HG02840 (cell line): ENCODE data around the gene SH3BP5.

Source experiments
- ATAC-seq: cut with Tn5 transposase; IDR thresholded peaks from one replicate; pipeline ENCODE4 v1.9.1; 2021; ENCODE audit warnings: mild to moderate bottlenecking, moderate library complexity, moderate number of reproducible peaks; ENCODE audit not compliant: unreplicated experiment, low FRiP score

The SH3BP5 gene

DNA sequence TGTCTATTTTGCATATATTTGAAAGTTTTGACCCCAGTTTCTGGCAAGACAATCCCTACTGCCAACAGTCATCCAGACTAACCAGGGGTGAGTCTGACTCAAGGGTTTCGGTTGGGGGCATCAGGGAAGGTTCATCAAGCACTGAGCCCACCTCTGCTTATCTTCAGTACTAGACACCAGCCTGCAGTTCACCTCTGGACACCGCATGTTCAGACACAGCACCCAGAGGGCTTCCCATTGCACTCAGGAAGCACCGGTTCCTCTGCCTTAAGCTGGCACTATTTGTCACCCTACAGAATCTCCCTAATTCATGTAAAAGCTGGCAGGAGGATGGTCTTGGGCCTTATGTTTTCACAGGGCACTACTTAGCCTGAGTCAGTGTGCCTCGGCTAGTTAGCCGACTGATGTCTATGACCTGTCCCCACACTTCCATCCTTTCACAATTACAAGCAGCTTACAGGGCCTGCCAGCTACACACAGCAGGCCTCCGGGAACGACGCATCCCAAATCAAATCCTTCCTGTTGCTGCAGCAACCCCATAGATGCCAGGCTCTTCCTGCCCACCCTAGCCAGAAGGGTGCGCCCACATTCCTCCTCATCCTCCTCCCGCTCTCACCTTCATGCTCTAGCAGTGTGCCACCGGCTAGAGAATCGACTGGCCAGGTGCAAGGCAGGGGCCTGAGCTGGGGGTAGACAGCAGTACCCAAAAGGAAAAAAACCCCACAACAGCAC lies 52.5 kb downstream of the SH3BP5 start:
- no peak for ATAC-seq

DNA sequence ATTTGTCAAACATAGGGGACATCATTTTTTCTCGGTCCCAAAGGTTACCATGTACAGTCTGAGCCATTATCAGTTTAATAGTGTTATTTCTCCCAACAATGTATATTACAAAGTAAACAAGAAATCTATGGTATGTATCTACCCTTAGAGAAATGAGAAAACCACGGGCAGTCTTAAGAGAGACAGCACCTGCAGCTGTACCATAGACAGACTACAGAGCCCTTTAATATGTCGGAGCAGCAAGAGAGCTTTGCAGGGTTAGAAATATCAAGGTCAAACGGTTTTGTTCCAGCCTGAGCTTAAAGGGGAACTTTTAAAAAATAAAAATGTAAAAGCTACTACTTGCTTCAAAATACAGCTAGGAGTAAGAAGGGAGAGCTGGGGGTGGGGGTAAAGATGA lies 53.2 kb downstream of the SH3BP5 start:
- no peak for ATAC-seq

GRCh38 chr3:15277861-15278500 lies 54.4 kb downstream of the SH3BP5 start:
- ATAC-seq: no peak

GRCh38 chr3:15276028-15276724 lies 56.2 kb downstream of the SH3BP5 start:
- ATAC-seq: no peak

DNA sequence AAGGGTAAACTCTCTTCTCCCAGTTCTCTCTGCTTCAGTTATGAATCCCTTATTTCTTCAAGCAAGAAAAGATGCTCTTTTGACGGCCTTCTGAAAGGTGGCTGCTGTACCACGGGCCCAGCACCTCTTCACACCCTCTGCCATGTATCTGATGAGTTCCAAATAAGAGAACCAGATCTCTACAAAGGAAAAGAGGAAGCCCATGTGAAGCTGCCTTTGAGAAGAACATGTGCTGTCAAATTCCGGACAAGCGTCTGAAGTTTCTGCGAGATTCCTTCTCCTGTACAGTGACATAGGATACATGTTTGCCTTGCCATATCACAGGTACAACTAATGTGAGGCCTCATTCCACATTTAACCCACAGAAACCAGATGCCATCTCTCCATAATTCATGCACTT lies 59.2 kb downstream of the SH3BP5 start:
- ATAC-seq: no peak

DNA sequence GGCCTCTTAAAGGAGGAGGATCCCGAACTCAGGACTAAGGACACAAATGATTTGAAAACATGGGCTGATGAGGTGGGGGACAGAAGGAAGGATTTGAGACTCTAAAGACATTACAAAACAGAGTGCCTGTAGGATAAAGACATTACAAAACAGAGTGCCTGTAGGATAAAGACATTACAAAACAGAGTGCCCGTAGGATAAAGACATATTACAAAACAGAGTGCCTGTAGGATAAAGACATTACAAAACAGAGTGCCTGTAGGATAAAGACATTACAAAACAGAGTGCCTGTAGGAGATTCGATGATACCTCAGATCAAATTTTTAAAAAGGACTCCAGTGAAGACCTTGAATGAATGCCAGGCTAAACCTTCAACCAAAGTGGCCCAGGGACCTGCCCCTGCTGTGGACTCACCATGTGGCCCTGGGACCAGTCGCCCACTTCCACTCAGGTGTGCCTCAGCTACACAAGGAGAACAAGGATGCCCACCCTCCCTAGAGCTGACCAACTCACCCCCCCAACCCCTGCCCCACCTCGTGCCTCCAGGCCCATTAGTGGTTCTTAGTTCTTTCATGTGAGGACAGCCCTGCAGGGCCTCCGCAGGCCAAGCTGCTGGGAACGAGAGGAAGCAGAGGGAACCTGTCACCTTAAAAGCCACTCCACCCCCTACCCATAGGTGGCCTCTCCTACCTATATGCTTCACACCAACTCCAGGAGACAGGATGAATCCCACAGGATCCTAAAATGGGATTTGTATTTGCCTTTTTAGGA lies 59.8 kb downstream of the SH3BP5 start:
- ATAC-seq: no peak

- peak; percentile 56 for ATAC-seq
Measured at GRCh38 chr3:15271785-15272381, 60.5 kb downstream of the SH3BP5 start.

GRCh38 chr3:15271030-15271429 lies 61.4 kb downstream of the SH3BP5 start:
- no peak for ATAC-seq

DNA sequence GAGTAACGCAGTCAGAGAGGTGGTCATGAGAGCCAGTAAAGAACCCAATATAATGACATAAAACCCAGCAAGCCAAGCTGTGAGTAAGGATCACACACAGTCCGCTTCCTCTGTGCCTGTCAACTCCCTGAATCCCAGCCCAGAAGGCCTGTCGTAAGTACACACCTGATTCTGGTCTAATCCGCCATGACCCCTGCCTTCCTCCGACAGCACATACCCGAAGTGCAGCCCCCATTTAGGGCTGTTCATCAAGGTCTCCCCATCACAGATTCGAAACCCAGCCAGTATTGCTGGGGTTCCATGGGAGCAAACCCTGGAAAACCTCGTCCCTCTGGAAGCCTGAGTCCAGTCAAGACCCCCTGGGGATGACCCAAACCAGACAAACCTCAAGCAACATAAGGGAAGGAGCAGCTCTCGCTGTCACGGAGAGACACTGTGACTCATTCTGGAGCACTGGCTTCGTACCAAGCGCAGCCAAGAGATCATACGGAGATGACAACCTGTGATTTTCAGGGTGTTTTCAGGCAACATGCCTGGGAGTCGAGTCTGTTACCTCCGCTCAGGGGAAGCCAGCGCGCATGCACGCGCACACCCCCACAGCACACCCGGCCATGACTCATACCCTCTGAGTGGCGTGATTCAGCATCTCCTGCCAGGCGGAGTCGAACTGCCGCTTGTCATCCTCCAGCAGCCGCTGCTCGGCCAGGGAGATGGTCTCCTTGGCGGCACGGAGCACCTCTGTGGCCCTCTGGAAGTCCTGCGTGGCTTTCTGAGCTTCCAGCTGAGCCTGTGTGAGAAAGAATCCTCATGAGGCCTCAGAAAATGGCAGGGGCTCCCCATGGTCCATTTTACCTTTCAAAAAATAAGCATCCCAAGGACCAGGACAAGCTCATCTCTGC lies 63.0 kb downstream of the SH3BP5 start:
- no peak for ATAC-seq

DNA sequence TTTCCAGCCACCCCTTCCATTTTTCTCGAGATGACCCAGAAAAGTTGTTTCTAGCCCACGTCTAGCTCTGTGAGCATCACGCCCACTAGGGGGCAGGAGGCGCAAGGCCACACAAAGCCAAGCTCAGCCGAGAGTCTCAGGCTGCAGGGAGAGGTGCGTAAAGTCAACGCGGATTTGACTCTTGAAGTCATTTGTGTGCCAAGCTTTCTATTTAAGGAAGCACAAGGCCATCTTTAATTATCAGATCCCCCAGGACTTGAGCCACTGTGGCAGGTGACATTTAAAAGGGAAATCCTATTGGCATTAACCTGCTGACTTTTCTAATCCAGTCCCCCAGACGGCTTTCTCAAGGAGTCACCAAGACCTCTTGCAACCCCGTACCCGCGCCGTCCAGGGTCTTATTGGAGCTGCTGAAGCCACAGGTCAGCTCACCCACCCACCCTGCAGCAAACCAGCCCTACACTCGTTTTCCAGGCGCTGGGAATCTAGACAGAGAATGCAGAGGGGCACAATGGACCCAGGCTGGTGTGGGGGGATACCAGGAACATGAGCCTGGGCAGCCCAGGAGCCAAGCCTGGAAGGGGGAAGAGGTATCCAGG lies 64.3 kb downstream of the SH3BP5 start:
- no peak for ATAC-seq

GRCh38 chr3:15267502-15267901 lies 64.9 kb downstream of the SH3BP5 start:
- ATAC-seq: no peak

GRCh38 chr3:15266510-15267376 lies 65.6 kb downstream of the SH3BP5 start:
- no peak for ATAC-seq

GRCh38 chr3:15265655-15266509 lies 66.5 kb downstream of the SH3BP5 start:
- ATAC-seq: no peak

DNA sequence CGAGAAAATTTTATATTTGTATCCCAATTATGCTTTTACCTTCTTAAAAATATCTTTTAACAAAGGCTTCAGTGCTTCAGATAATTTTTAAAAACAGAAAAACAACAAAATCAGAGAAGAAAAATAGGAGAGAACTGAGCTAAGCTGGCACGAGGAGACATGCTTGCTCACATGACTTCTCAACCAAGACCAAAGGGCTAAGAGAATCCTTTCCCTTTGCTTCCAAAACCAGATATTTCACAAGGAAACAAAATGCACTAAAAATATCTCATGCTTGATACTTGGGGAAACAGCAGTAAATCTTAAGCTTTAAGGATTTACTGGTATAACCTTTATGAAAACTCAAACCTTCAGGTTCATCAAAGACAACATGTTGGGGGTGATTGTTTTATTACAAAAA lies 67.9 kb downstream of the SH3BP5 start:
- ATAC-seq: no peak

DNA sequence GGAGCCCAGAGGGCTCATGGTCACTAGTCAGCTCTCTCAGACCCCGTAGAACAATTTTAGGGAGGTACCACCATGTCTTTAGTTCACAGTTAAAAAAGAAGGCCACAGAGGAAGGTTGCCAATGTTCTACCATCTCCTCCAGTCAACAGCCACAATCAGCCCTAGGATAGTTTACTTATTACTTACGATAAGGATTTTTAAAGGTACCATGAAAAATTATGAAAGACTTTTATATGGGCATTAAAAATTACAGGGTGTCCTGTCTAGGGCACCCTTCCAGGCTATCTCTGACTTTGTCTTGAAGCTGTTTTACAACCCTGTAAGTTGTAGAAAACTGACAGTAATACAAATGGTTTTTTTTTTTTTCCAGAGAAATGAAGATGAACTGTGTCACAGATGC lies 68.5 kb downstream of the SH3BP5 start:
- no peak for ATAC-seq

- no peak for ATAC-seq
Measured at GRCh38 chr3:15263120-15263519, 69.3 kb downstream of the SH3BP5 start.

DNA sequence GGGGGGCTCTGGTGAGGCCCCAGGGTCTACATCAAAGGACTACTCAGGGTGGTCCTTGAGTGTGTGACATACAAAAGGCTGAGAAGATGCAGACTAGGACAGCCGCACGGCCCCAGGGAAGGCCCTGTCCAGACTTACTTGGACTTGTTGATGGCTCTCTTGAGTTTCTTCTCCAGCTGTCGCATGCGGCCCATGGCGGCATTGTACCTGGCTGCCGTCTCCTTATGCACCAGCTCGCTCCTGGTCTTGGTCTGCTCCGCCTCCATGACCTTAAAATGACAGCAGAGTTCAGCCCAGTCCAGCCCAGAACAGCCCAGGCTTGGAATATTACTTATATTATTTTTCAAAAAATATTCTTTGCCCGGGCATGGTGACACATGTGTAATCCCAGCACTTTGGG lies 70.4 kb downstream of the SH3BP5 start:
- ATAC-seq: no peak
